GM12878 (cell line): Measurements from ENCODE around the gene ERMARD. TPM values are rescaled to one million over a fixed set of nuclear protein-coding genes. Genes with fewer than 3 reads are reported as not detected.
A peak's percentile ranks its signal among the peaks of the same experiment; 100 is the strongest.

Experiments used
- BHLHE40 ChIP-seq, 2 experiments: fragments of 450-650 bp in 1 of 2; IDR thresholded peaks; 2 replicates each; pipeline ENCODE4 v1.6.1; 2011 to 2017; ENCODE audit warnings: low read depth in 2 of 2, borderline replicate concordance in 1 of 2, improper control_type of control experiment in 1 of 2, low read length in 1 of 2, mild to moderate bottlenecking in 1 of 2
- BRCA1 ChIP-seq: IDR thresholded peaks from 2 replicates; pipeline ENCODE4 v1.6.1; 2011; ENCODE audit warnings: low read depth, low read length, improper control_type of control experiment
- DPF2 ChIP-seq: fragments of 450-650 bp; IDR thresholded peaks from 2 replicates; pipeline ENCODE4 v1.6.1; 2017; ENCODE audit warnings: mild to moderate bottlenecking
- IKZF1 ChIP-seq: fragments of 450-650 bp; conservative IDR thresholded peaks from 2 replicates; pipeline ENCODE4 v1.6.1; 2017; ENCODE audit warnings: antibody characterized with exemption, mild to moderate bottlenecking
- MYC ChIP-seq: IDR thresholded peaks from 2 replicates; pipeline ENCODE4 v1.6.1; 2011; ENCODE audit warnings: mild to moderate bottlenecking, low read length, moderate library complexity, inconsistent platforms; ENCODE audit not compliant: insufficient read depth, insufficient replicate concordance, insufficient read length, severe bottlenecking
- PAX5 ChIP-seq: IDR thresholded peaks from 2 replicates; pipeline ENCODE4 v1.6.1; 2011; ENCODE audit warnings: low read depth, low read length, borderline replicate concordance
- POLR2A ChIP-seq: IDR thresholded peaks from 2 replicates; pipeline ENCODE4 v1.6.1; 2011; ENCODE audit warnings: low read depth, mild to moderate bottlenecking, low read length
- POLR2AphosphoS5 ChIP-seq: IDR thresholded peaks from 2 replicates; pipeline ENCODE4 v1.6.1; 2011; ENCODE audit warnings: mild to moderate bottlenecking, low read length, inconsistent platforms
- RCOR1 ChIP-seq: conservative IDR thresholded peaks from 2 replicates; pipeline ENCODE4 v1.6.1; 2012; ENCODE audit warnings: low read depth, low read length, improper control_type of control experiment
- RUNX3 ChIP-seq: IDR thresholded peaks from 2 replicates; pipeline ENCODE4 v1.6.1; 2012; ENCODE audit warnings: low read length, inconsistent platforms
- SMC3 ChIP-seq: IDR thresholded peaks from 2 replicates; pipeline ENCODE4 v1.6.1; 2011; ENCODE audit warnings: low read length, improper control_type of control experiment, borderline replicate concordance
- SRF ChIP-seq, 2 experiments: IDR thresholded peaks; 2 replicates each; pipeline ENCODE4 v1.6.1; 2011; ENCODE audit warnings: low read depth in 2 of 2, low read length in 2 of 2, mild to moderate bottlenecking in 1 of 2, moderate library complexity in 1 of 2
- TAF1 ChIP-seq: IDR thresholded peaks from 2 replicates; pipeline ENCODE4 v1.6.1; 2011; ENCODE audit warnings: mild to moderate bottlenecking, low read depth, low read length, borderline replicate concordance
- TCF3 ChIP-seq: IDR thresholded peaks from 2 replicates; pipeline ENCODE4 v1.6.1; 2012; ENCODE audit warnings: low read depth, mild to moderate bottlenecking, low read length, borderline replicate concordance; ENCODE audit not compliant: insufficient read depth
- ZNF207 ChIP-seq: fragments of 450-650 bp; IDR thresholded peaks from 2 replicates; pipeline ENCODE4 v1.6.1; 2014; ENCODE audit warnings: antibody characterized with exemption, mild to moderate bottlenecking, borderline replicate concordance
- polyA plus RNA-seq, 11 experiments: library from polyadenylated mRNA; depleted of rRNA in 4 of 11; unstranded in 6 of 11; stranded (reverse) in 5 of 11; fragments of >200 nt; fragmentation: Nextera tagmentation in 4 of 11; fragmentation: Illumina TruSeq in 1 of 11; extraction: Ambion mirVana in 4 of 11; extraction: Trizol in 1 of 11; gene quantifications; 1 replicate in 1 of 11; 2 replicates in 10 of 11; pipeline versions ENCODE4 v1.2.1 to v1.2.3, GENCODE V29; 2011 to 2016; ENCODE audit warnings: inconsistent platforms in 2 of 11, missing spikeins in 2 of 11, low read depth in 1 of 11
- total RNA-seq, 4 experiments: library from RNA; depleted of rRNA in 3 of 4; stranded (reverse); fragments of >200 nt in 3 of 4; fragmentation: Illumina TruSeq in 1 of 4; extraction: Trizol in 1 of 4; gene quantifications; 2 replicates each; pipeline versions ENCODE4 v1.2.1 to v1.2.3, GENCODE V29; 2013 to 2021
- TF ChIP-seq, protein P1 (sequence below): IDR thresholded peaks from 2 replicates; pipeline ENCODE4 v1.6.1; 2012; ENCODE audit warnings: low read depth, low read length, improper control_type of control experiment
- TF ChIP-seq, protein P2 (sequence below): fragments of 450-650 bp; IDR thresholded peaks from 2 replicates; pipeline ENCODE4 v1.6.1; 2014; ENCODE audit warnings: mild to moderate bottlenecking
- TF ChIP-seq, protein P3 (sequence below): fragments of 150-350 bp; IDR thresholded peaks from 2 replicates; pipeline ENCODE4 v1.6.1; 2016; ENCODE audit warnings: low read depth, low read length
- TF ChIP-seq, protein P4 (sequence below): IDR thresholded peaks from 2 replicates; pipeline ENCODE4 v1.6.1; 2012; ENCODE audit warnings: low read length, inconsistent platforms

The ERMARD gene
- total and polyA plus RNA-seq, 10 of the 15 experiments (the other 5 are each of a cell fraction or from before 2014, with no cell fraction given): 24.4 to 63.3 (median 34.1) TPM

DNA sequence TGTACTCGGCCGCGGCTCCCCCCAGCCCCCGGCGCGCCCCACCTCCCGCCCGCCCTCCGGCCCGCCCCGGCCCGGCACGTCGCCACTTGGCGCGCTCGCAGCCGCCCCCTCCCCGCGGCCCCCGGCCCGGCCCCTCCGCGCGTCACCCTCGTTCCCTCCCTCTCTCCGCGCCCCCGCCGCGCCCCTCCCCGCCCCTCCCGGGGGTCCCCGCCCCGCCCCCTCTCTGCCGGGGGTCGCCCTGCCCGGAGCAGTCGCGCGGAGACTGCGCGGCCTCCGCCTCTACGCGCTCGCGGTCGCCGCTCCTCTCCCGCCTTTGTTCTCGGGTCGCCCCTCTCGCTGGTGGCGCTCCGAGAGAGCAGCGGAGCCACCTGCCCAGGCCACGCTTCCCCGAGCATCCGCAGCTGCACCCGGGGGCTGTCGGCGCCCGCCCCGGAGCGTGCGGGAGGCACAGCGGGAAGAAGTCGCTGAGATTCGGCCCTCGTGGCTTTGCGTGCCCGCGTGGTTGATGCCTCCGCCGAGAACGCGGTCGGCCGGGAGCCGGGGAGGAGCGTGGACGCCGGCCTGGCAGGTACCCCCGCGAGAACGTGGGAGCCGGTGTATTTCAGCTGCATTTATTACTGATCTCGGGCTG, 26.8 kb upstream of the ERMARD start, which contains the start of gene PHF10 (continued):
- TF ChIP-seq IKZF1 (peak; percentile 49), BRCA1 (no peak), RCOR1 (no peak), DPF2 (peak; percentile 26; the same call in 1 of the 2 replicates), SMC3 (no peak), ZNF207 (no peak), POLR2AphosphoS5 (no peak), POLR2A (peak; percentile 77), RUNX3 (peak; percentile 45; the same call in 1 of the 2 replicates), BHLHE40 (IDR thresholded peaks at IDR 0.05; ENCODE audit: borderline replicate concordance in 1 of 2, low read depth in 2 of 2, low read length in 1 of 2) (peak in 1 of 2 experiments; percentile 60; a peak in 2 of 4 replicates), PAX5 (peak; percentile 42; the same call in 1 of the 2 replicates), TAF1 (no peak), MYC (peak; percentile 85), TCF3 (0 out of 2 replicates have a peak, but pooled peaks have one; percentile 49), SRF (IDR thresholded peaks at IDR 0.05; ENCODE audit: low read depth in 2 of 2, low read length in 2 of 2) (no peak)
- TF ChIP-seq, protein P1, sequence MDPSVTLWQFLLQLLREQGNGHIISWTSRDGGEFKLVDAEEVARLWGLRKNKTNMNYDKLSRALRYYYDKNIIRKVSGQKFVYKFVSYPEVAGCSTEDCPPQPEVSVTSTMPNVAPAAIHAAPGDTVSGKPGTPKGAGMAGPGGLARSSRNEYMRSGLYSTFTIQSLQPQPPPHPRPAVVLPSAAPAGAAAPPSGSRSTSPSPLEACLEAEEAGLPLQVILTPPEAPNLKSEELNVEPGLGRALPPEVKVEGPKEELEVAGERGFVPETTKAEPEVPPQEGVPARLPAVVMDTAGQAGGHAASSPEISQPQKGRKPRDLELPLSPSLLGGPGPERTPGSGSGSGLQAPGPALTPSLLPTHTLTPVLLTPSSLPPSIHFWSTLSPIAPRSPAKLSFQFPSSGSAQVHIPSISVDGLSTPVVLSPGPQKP: no peak
- TF ChIP-seq, protein P2, sequence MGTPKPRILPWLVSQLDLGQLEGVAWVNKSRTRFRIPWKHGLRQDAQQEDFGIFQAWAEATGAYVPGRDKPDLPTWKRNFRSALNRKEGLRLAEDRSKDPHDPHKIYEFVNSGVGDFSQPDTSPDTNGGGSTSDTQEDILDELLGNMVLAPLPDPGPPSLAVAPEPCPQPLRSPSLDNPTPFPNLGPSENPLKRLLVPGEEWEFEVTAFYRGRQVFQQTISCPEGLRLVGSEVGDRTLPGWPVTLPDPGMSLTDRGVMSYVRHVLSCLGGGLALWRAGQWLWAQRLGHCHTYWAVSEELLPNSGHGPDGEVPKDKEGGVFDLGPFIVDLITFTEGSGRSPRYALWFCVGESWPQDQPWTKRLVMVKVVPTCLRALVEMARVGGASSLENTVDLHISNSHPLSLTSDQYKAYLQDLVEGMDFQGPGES: no peak
- TF ChIP-seq, protein P3, sequence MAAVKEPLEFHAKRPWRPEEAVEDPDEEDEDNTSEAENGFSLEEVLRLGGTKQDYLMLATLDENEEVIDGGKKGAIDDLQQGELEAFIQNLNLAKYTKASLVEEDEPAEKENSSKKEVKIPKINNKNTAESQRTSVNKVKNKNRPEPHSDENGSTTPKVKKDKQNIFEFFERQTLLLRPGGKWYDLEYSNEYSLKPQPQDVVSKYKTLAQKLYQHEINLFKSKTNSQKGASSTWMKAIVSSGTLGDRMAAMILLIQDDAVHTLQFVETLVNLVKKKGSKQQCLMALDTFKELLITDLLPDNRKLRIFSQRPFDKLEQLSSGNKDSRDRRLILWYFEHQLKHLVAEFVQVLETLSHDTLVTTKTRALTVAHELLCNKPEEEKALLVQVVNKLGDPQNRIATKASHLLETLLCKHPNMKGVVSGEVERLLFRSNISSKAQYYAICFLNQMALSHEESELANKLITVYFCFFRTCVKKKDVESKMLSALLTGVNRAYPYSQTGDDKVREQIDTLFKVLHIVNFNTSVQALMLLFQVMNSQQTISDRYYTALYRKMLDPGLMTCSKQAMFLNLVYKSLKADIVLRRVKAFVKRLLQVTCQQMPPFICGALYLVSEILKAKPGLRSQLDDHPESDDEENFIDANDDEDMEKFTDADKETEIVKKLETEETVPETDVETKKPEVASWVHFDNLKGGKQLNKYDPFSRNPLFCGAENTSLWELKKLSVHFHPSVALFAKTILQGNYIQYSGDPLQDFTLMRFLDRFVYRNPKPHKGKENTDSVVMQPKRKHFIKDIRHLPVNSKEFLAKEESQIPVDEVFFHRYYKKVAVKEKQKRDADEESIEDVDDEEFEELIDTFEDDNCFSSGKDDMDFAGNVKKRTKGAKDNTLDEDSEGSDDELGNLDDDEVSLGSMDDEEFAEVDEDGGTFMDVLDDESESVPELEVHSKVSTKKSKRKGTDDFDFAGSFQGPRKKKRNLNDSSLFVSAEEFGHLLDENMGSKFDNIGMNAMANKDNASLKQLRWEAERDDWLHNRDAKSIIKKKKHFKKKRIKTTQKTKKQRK: no peak
- TF ChIP-seq, protein P4, sequence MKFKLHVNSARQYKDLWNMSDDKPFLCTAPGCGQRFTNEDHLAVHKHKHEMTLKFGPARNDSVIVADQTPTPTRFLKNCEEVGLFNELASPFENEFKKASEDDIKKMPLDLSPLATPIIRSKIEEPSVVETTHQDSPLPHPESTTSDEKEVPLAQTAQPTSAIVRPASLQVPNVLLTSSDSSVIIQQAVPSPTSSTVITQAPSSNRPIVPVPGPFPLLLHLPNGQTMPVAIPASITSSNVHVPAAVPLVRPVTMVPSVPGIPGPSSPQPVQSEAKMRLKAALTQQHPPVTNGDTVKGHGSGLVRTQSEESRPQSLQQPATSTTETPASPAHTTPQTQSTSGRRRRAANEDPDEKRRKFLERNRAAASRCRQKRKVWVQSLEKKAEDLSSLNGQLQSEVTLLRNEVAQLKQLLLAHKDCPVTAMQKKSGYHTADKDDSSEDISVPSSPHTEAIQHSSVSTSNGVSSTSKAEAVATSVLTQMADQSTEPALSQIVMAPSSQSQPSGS: no peak
